Colonic mucosa (tissue), 4 donors: Measurements from ENCODE around the gene ADD1. TPM values are rescaled to one million over a fixed set of nuclear protein-coding genes. Genes with fewer than 3 reads are reported as not detected.
"Not testable (repeated sequence)": the region's sequence is repeated elsewhere in the genome, so short reads cannot be mapped to it uniquely, and the experiment has no call there.

ENCODE experiments used
- DNase-seq: peaks from one replicate; pipeline ENCODE4 v3.0.0-alpha.2; 2020
- H3K27ac ChIP-seq: fragments of 200-600 bp; one replicate; pipeline ENCODE4 v1.8.0; 2021
- H3K27me3 ChIP-seq: fragments of 200-600 bp; one replicate; pipeline ENCODE4 v1.8.0; 2021
- H3K36me3 ChIP-seq: fragments of 200-600 bp; one replicate; pipeline ENCODE4 v1.8.0; 2021
- H3K4me1 ChIP-seq: fragments of 200-600 bp; one replicate; pipeline ENCODE4 v1.8.0; 2021; ENCODE audit warnings: mild to moderate bottlenecking
- H3K4me3 ChIP-seq: fragments of 200-600 bp; one replicate; pipeline ENCODE4 v1.8.0; 2021
- H3K9ac ChIP-seq, 2 donors: one replicate each; pipeline ENCODE4 v1.7.0; 2013; ENCODE audit warnings: control low read depth in 2 of 2, low read depth in 2 of 2, low read length in 2 of 2
- H3K9me3 ChIP-seq: fragments of 200-600 bp; one replicate; pipeline ENCODE4 v1.8.0; 2021
- CTCF ChIP-seq: fragments of 200-600 bp; IDR thresholded peaks from one replicate; pipeline ENCODE4 v1.8.0; 2022; ENCODE audit warnings: antibody characterized with exemption, mild to moderate bottlenecking
- intact Hi-C: fragments of 100-400 bp; cut with DNase I; formaldehyde crosslinking; loops from one replicate; pipeline ENCODE4 v1.14.1; 2022
- total RNA-seq, 2 donors: library from RNA; stranded (reverse); fragmentation: NEBNext Ultra II Directional in 1 of 2; extraction: Animal tissue kit (Norgen Biotek cat#: 25700) in 1 of 2; gene quantifications; one replicate each; pipeline ENCODE4 v1.2.1, GENCODE V29; 2021
- donor health status: healthy.
- donor health status: DM: no; HTN: no; CAD: no.
- donor health status: DM: no; HTN: no; CAD: no.

Gene ADD1
- total RNA-seq, 2 donors from 2014 or later: 223 to 233 TPM

GRCh38 chr4:2936773-2937145 is 93.1 kb downstream of the ADD1 start:
- peaks cover 9% of the 10 kb centered on the region for H3K4me1 ChIP-seq
- peaks cover 14% of the 10 kb centered on the region for H3K36me3 ChIP-seq
- no peaks in the 10 kb centered on the region for H3K9me3 ChIP-seq
- H3K4me3 ChIP-seq: no peak overlapping the region
- H3K27ac ChIP-seq: no peak overlapping the region
- no peak overlapping the region for H3K9ac ChIP-seq
- no peak for DNase-seq
- intact Hi-C loops: loop anchor here (10.0 kb wide), 1 partner anchor 92 kb away; the partner anchor contains the start of gene ADD1
- TF ChIP-seq CTCF: no peak
- no peaks in the 10 kb centered on the region for H3K27me3 ChIP-seq

DNA sequence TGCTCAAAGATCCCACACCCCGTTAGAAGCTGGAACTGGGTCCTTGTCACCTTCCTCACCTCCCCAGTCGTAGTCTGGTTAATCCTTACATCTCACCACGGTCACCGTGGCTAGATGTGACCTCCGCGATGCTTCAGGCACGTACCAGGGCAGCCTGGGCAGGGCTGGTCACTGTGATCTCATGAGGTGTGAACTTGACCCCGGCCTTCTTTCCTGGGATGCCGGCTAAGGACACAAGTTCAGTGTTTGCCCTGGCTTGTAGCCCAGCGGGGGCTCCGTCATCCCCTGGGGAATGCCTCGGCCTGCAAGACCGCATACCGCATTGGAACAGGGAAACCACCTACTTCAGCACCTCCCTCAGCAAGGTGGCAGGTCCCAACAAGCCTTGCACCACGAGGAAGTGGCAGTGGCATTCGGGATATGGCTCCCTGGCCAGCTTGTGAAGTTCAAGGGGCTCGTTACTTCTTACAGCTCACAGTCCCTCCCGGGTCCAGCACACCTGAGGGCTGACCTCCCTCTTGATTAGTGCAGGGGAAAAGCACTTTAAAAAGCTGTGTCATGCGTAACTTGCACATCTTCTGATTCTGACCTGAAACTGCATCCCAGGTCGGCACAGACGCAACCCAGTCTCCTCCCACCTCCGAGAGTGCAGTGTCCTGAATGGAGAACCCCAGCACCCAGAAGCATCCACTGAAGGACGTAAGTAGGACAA is 93.7 kb downstream of the ADD1 start:
- no peak for DNase-seq
- no peak overlapping the region for H3K4me3 ChIP-seq
- H3K9me3 ChIP-seq: no peaks in the 10 kb centered on the region
- H3K36me3 ChIP-seq: peaks cover 17% of the 10 kb centered on the region
- peaks cover 9% of the 10 kb centered on the region for H3K4me1 ChIP-seq
- H3K27me3 ChIP-seq: no peaks in the 10 kb centered on the region
- H3K27ac ChIP-seq: no peak overlapping the region
- TF ChIP-seq CTCF: no peak
- no peak overlapping the region for H3K9ac ChIP-seq
- intact Hi-C loops: loop anchor here (10.0 kb wide), 1 partner anchor 93 kb away; the partner anchor contains the start of gene ADD1

- H3K9ac ChIP-seq: no peak overlapping the region
- H3K4me1 ChIP-seq: peaks cover 9% of the 10 kb centered on the region
- TF ChIP-seq CTCF: no peak
- no peak for DNase-seq
- no peak overlapping the region for H3K4me3 ChIP-seq
- no peaks in the 10 kb centered on the region for H3K9me3 ChIP-seq
- H3K27me3 ChIP-seq: no peaks in the 10 kb centered on the region
- intact Hi-C loops: loop anchor here (10.0 kb wide), 1 partner anchor 93 kb away; the partner anchor contains the start of gene ADD1
- peaks cover 17% of the 10 kb centered on the region for H3K36me3 ChIP-seq
- H3K27ac ChIP-seq: no peak overlapping the region
Observed at GRCh38 chr4:2937986-2938385, 94.3 kb downstream of the ADD1 start.

DNA sequence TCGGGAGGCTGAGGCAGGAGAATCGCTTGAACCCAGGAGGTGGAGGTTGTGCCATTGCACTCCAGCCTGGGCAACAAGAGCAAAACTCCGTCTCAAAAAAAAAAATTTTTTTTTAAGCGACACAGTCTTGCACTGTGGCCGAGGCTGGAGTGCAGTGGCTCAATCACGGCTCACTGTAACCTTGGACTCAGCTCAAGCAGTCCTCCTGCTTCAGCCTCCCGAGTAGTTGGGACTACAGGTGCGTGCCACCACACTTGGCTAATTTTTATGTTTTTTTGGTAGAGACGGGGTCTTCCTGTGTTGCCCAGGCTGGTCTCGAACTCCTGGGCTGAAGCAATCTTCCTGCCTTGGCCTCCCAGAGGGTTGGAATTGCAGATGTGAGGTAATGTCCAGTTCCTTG is 94.8 kb downstream of the ADD1 start:
- H3K4me1 ChIP-seq: not testable (repeated sequence)

DNA sequence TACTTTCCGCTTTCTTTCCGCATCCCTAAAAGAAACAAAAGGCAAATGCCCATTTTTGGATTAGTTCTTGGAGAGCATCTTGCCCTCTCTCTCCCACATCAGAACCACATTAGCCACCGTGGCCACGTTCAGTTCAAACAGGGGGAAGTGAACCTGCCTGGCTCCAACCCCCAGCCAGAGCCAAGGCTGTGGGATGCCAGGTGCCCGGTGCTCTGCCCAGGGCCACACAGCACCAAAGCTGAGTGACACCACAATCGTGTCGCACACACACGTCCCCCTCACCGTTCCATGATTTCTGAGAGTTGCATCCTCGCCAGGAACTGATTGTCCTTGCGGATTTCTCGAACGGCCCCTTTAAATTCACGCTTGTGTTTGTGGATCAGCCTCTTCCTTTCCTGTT is 95.3 kb downstream of the ADD1 start:
- intact Hi-C loops: loop anchor here (10.0 kb wide), 1 partner anchor 94 kb away; the partner anchor contains the start of gene ADD1
- no peak overlapping the region for H3K9ac ChIP-seq
- H3K27ac ChIP-seq: no peak overlapping the region
- no peaks in the 10 kb centered on the region for H3K9me3 ChIP-seq
- peaks cover 17% of the 10 kb centered on the region for H3K36me3 ChIP-seq
- DNase-seq: no peak
- no peak overlapping the region for H3K4me3 ChIP-seq
- no peaks in the 10 kb centered on the region for H3K27me3 ChIP-seq
- peaks cover under 1% of the 10 kb centered on the region for H3K4me1 ChIP-seq
- TF ChIP-seq CTCF: no peak

More for the DNA sequence above, 94.8 kb downstream of the ADD1 start:
- not testable (repeated sequence) for H3K27me3 ChIP-seq, DNase-seq, H3K4me3 ChIP-seq, H3K9me3 ChIP-seq, H3K9ac ChIP-seq, H3K27ac ChIP-seq
- peaks cover 17% of the 10 kb centered on the region for H3K36me3 ChIP-seq
- intact Hi-C loops: loop anchor here (10.0 kb wide), 1 partner anchor 94 kb away; the partner anchor contains the start of gene ADD1
